GM10266 (cell line): ENCODE measurements around the gene CTSH.

Experiments
- DNase-seq: peaks from one replicate; pipeline ENCODE4 v3.0.0; 2012; ENCODE audit errors: extremely low spot score
- CTCF ChIP-seq: IDR thresholded peaks from 2 replicates; pipeline ENCODE4 v1.5.1; 2012; ENCODE audit warnings: mild to moderate bottlenecking, low read depth; ENCODE audit not compliant: control insufficient read depth, insufficient read depth; ENCODE audit errors: missing control alignments

Gene CTSH

GRCh38 chr15:78917888-78918287, 27.0 kb downstream of the CTSH start:
- TF ChIP-seq CTCF = no peak
- no peak for DNase-seq

DNA sequence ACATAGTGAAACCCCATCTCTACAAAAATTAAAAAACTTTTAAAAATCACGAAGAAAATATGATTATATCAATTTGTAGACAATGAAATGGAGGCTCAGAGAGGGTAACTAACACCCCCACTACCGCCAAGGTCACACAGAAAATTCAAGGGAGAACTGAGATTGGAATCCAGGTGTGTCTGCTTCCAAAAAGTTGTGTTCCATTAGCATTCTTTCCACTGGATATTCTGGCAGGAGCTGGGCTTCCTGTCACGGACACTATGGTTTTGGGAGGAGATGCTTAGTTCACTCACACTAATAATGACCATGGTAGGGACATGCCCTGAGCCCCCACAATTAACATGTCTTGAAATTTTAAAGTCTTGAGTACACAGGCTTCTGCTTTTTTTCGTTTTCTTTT, 28.8 kb downstream of the CTSH start:
- no peak for DNase-seq
- TF ChIP-seq CTCF = no peak

DNA sequence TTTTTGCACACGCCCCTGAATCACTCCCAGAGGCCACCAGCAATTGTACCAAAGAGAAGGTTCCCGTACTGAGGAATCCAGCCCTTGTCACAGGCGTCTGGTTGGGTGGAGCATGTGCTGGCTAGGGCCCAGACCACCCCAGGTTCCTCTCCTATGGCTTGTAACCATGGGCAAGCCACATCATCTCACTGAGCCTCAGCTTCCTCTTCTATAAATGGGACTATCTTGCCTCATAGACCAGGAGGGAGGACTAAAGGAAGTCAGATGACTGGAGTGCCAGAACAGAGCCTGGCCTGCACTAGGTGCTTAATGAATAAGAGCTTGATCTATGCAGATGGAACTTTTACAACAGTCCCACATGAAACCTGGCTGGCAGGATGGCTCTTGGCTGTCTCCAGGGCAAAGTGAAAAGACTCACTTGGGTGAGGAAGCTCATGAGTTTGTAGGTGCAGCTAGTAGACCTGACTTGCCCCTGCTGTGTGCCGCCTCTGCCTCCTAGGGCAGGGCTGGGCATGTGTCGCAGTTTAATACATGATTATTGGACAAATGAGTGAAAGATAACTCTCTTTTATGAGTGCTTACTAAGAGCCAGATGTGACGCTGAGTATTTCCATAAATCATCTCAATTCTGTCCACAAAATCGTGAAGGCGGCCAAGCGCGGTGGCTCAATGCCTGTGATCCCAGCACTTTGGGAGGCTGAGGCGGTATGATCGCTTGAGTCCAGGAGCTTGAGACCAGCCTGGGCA, 29.3 kb downstream of the CTSH start:
- TF ChIP-seq CTCF = no peak
- DNase-seq = no peak

GRCh38 chr15:78914027-78914764, 30.6 kb downstream of the CTSH start:
- no peak for DNase-seq
- peak; percentile 20 for TF ChIP-seq CTCF

DNA sequence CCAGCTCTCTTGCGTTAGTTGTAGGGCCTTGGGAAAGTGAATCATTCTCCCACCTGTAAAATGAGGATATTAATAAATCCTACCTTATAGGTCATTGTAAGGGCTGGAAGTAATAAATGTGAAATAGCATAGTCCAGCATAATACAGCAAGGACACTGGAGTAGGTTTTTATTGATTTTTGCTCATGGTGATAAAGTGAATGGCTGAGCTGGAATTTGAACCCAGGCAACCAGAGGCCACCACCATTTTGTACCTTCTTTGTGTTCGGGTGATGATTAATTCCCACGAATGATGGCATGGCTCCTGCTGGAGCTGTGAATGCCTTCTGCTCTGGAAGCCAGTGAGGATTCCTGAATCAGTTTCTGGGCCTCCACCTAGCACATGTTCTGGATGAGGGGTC, 31.8 kb downstream of the CTSH start:
- no peak for TF ChIP-seq CTCF
- no peak for DNase-seq

- TF ChIP-seq CTCF = no peak
- DNase-seq = no peak
These were observed 32.5 kb downstream of the CTSH start for GRCh38 chr15:78912316-78912715.

DNA sequence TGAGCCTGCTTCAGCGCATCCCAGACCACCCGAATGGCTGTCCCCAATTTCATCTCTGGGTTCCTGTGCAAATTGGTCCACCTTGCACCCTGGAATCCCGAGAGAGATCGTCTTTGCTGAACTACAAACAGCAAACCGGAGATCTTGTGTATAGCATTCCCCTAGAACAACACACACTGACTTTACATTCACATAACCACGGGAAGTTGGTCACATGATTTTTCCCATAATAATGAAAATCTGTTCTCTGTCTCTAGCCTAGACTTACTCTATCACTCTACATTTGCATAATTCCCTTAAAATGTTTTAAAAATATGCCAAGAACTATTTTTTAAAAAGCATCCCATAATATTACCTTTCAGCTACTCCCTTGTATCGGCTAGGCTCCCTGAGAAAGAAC, 34.6 kb downstream of the CTSH start:
- no peak for DNase-seq
- no peak for TF ChIP-seq CTCF
